Hepatocyte (in vitro differentiated cells): ENCODE measurements around the gene PKD1L1. TPM values are rescaled to one million over a fixed set of nuclear protein-coding genes. Genes with fewer than 3 reads are reported as not detected.
A peak's percentile ranks its signal among the peaks of the same experiment; 100 is the strongest.

ENCODE experiments used
- DNase-seq: peaks from one replicate; pipeline ENCODE4 v3.0.0-alpha.2; 2016; ENCODE audit warnings: low spot score
- H2AFZ ChIP-seq: fragments of 200-600 bp; sonication (generic); 2 replicates; pipeline ENCODE4 v1.6.0; 2016; ENCODE audit warnings: antibody characterized with exemption, mild to moderate bottlenecking
- H3K27ac ChIP-seq: fragments of 200-600 bp; sonication (generic); 2 replicates; pipeline ENCODE4 v1.5.1; 2016; ENCODE audit warnings: mild to moderate bottlenecking
- H3K27me3 ChIP-seq: fragments of 200-600 bp; sonication (generic); 2 replicates; pipeline ENCODE4 v1.6.1; 2016
- H3K36me3 ChIP-seq: fragments of 200-600 bp; sonication (generic); replicated peaks from 2 replicates; pipeline ENCODE4 v1.5.1; 2016; ENCODE audit warnings: low read depth; ENCODE audit not compliant: insufficient read depth
- H3K4me1 ChIP-seq: fragments of 200-600 bp; sonication (generic); 2 replicates; pipeline ENCODE4 v1.5.1; 2016; ENCODE audit warnings: mild to moderate bottlenecking, moderate library complexity; ENCODE audit not compliant: insufficient read depth
- H3K4me2 ChIP-seq: fragments of 200-600 bp; sonication (generic); 2 replicates; pipeline ENCODE4 v1.6.0; 2016
- H3K4me3 ChIP-seq: fragments of 200-600 bp; sonication (generic); 2 replicates; pipeline ENCODE4 v1.5.1; 2016; ENCODE audit warnings: mild to moderate bottlenecking
- H3K79me2 ChIP-seq: fragments of 200-600 bp; sonication (generic); 2 replicates; pipeline ENCODE4 v1.6.0; 2017; ENCODE audit warnings: mild to moderate bottlenecking
- H3K9me2 ChIP-seq: fragments of 200-600 bp; sonication (generic); replicated peaks from 2 replicates; pipeline ENCODE4 v1.6.0; 2017; ENCODE audit warnings: mild to moderate bottlenecking; ENCODE audit not compliant: insufficient read depth
- H3K9me3 ChIP-seq: fragments of 200-600 bp; sonication (generic); 2 replicates; pipeline ENCODE4 v1.5.1; 2016; ENCODE audit warnings: low read depth, mild to moderate bottlenecking
- H4K20me1 ChIP-seq: fragments of 200-600 bp; sonication (generic); 2 replicates; pipeline ENCODE4 v1.6.0; 2016; ENCODE audit warnings: mild to moderate bottlenecking; ENCODE audit not compliant: insufficient read depth, poor library complexity, severe bottlenecking
- EZH2 ChIP-seq: fragments of 200-600 bp; sonication (generic); IDR thresholded peaks from 2 replicates; pipeline ENCODE4 v1.6.1; 2016; ENCODE audit warnings: antibody characterized with exemption, mild to moderate bottlenecking, borderline replicate concordance
- EZH2phosphoT487 ChIP-seq: fragments of 200-600 bp; sonication (generic); IDR thresholded peaks from one replicate; pipeline ENCODE4 v1.6.1; 2018; ENCODE audit warnings: antibody characterized with exemption, mild to moderate bottlenecking, low read depth, moderate library complexity; ENCODE audit not compliant: unreplicated experiment, severe bottlenecking
- WGBS: methylation state at CpG from one replicate; pipeline ENCODE4 v1.1.6; 2016; ENCODE audit warnings: low lambda C conversion rate; ENCODE audit errors: missing lambda C conversion rate; 5-methylcytosine and 5-hydroxymethylcytosine counted together
- polyA plus RNA-seq: library from polyadenylated mRNA; unstranded; fragments of >200 nt; fragmentation: Nextera tagmentation; extraction: Ambion mirVana; gene quantifications from 2 replicates; pipeline ENCODE4 v1.2.1, GENCODE V29; 2016
- total RNA-seq: library from RNA; depleted of rRNA; stranded (reverse); fragments of >200 nt; gene quantifications from 2 replicates; pipeline ENCODE4 v1.2.3, GENCODE V29; 2014
- TF ChIP-seq, protein P1 (sequence below): fragments of 200-600 bp; sonication (generic); IDR thresholded peaks from 2 replicates; pipeline ENCODE4 v1.5.1; 2016; ENCODE audit warnings: antibody characterized with exemption, mild to moderate bottlenecking; ENCODE audit not compliant: poor library complexity

Gene PKD1L1
- total and polyA plus RNA-seq, 2 experiments from 2014 or later: 0.07 TPM

- TF ChIP-seq EZH2phosphoT487: no peak
- TF ChIP-seq EZH2: no peak
- TF ChIP-seq, protein P1, sequence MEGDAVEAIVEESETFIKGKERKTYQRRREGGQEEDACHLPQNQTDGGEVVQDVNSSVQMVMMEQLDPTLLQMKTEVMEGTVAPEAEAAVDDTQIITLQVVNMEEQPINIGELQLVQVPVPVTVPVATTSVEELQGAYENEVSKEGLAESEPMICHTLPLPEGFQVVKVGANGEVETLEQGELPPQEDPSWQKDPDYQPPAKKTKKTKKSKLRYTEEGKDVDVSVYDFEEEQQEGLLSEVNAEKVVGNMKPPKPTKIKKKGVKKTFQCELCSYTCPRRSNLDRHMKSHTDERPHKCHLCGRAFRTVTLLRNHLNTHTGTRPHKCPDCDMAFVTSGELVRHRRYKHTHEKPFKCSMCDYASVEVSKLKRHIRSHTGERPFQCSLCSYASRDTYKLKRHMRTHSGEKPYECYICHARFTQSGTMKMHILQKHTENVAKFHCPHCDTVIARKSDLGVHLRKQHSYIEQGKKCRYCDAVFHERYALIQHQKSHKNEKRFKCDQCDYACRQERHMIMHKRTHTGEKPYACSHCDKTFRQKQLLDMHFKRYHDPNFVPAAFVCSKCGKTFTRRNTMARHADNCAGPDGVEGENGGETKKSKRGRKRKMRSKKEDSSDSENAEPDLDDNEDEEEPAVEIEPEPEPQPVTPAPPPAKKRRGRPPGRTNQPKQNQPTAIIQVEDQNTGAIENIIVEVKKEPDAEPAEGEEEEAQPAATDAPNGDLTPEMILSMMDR: no peak
- Histone ChIP-seq H3K4me2 (peak overlapping the region; percentile 82), H3K9me3 (no peaks in the 10 kb centered on the region), H3K9me2 (no peaks in the 10 kb centered on the region), H4K20me1 (no peaks in the 10 kb centered on the region), H3K79me2 (peaks cover 14% of the 10 kb centered on the region), H3K36me3 (peaks cover 3% of the 10 kb centered on the region), H3K4me3 (peak overlapping the region; percentile 69), H3K27ac (peak overlapping the region; percentile 95), H3K4me1 (peaks cover 8% of the 10 kb centered on the region), H3K27me3 (no peaks in the 10 kb centered on the region), H2AFZ (peak overlapping the region; percentile 74)
- WGBS: 45% methylated on average over 7 of the region's 7 CpGs
- no peak for DNase-seq
These were observed 31.5 kb upstream of the PKD1L1 start for GRCh38 chr7:47979832-47980181.

DNA sequence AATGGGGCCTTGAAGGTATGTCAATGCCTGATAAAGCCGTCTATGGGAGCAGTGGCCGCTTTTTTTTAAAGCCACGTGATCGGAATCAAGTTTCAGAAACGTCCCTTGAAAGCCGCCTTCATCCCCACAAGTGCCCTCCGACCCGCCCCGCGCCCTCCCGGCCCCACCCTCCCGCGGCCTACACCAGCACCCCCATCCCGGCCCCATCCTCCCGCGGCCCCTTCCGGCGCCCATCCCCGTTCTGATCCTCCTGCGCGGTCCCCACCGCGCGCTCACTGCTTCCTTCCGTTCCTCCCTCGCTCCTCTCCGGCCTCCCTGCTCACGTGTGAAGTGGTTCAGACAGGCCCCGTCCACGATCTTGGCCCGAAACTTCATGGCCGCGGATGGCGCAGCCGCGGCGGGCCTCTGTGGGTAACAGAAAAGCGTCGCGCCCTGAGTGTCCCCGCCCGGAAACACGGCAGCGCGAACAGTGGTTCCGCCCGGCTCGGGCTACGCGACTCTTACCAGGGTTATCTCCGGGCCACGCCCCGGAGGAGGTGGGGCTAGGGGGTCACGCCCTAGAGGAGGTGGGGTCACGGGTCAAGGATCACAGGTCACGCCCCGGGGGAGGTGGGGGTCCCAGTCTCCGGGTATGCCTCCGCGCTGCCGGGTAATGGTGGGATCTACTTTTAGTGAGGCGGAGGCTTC is 31.0 kb upstream of the PKD1L1 start, which contains the start of gene HUS1:
Gene HUS1 (minus strand): TSS at position 471 of the 687 bp plus-strand sequence. CDS start 96 bp downstream, at position 375.
- Histone ChIP-seq H4K20me1 (no peaks in the 10 kb centered on the region), H3K27me3 (no peaks in the 10 kb centered on the region), H3K79me2 (peaks cover 14% of the 10 kb centered on the region), H3K4me2 (peak within 1 kb of the TSS; percentile 82), H3K4me3 (peak within 1 kb of the TSS; percentile 69), H3K36me3 (peaks cover 3% of the 10 kb centered on the region), H3K9me3 (no peaks in the 10 kb centered on the region), H3K9me2 (no peaks in the 10 kb centered on the region), H2AFZ (peak within 1 kb of the TSS; percentile 74), H3K4me1 (peaks cover 8% of the 10 kb centered on the region), H3K27ac (peak within 1 kb of the TSS; percentile 95)
- DNase-seq: peak; percentile 93
- no peak for TF ChIP-seq EZH2phosphoT487
- TF ChIP-seq EZH2: no peak
- WGBS: 3% methylated on average over 52 of the region's 62 CpGs

DNA sequence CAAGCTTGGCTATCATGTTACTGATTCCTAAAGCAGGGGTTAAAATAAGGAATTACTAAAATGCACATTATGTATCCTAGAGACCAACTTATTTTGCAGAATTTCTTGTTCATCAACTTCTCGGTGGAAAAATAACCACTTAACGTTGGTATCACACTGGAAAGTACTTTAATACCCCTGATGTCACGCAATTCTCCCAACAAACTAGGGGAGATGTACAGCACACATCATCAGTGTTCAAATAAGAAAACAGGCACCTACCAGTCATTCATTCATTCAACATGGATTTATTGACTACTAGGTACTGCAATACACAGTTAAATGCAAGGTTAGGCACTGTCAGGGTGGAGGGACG is 30.5 kb upstream of the PKD1L1 start:
- Histone ChIP-seq H3K79me2 (peaks cover 14% of the 10 kb centered on the region), H3K36me3 (peaks cover 3% of the 10 kb centered on the region), H3K9me3 (no peaks in the 10 kb centered on the region), H3K4me2 (peak overlapping the region; percentile 82), H3K27ac (peak overlapping the region; percentile 95), H2AFZ (peak overlapping the region; percentile 74), H3K9me2 (no peaks in the 10 kb centered on the region), H3K4me3 (peak overlapping the region; percentile 69), H3K4me1 (peaks cover 8% of the 10 kb centered on the region), H3K27me3 (no peaks in the 10 kb centered on the region), H4K20me1 (no peaks in the 10 kb centered on the region)
- no peak for DNase-seq
- TF ChIP-seq EZH2phosphoT487 (no peak), EZH2 (no peak)
- TF ChIP-seq, protein P1: no peak
- WGBS: 19% methylated on average over 4 of the region's 4 CpGs

DNA sequence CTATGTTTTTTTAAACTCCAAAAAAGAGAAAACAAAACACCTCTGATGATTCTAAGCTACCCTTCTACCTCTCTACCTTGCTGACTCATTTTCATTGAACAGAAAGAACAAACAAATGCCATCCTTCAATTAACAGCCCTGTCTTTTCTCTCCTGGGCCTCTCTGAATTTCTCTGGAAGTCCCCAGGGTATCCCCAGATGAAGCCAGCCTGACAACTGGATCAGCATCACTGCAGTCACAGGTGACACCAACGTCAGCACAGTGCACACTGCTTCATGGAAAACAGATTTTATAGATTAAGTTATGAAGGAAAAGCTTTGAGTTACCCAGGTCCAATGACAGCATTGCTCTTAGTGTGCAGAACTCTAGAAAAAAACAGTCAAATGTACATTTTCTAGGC is 25.5 kb upstream of the PKD1L1 start:
- H3K9me2 ChIP-seq: no peaks in the 10 kb centered on the region
- no peaks in the 10 kb centered on the region for H3K27me3 ChIP-seq
- 96% methylated on average over 1 of the region's 1 CpG for WGBS
- H2AFZ ChIP-seq: no peak overlapping the region
- DNase-seq: no peak
- TF ChIP-seq, protein P1: no peak
- no peak for TF ChIP-seq EZH2
- no peak for TF ChIP-seq EZH2phosphoT487
- H3K9me3 ChIP-seq: no peaks in the 10 kb centered on the region
- peaks cover 14% of the 10 kb centered on the region for H3K79me2 ChIP-seq
- H4K20me1 ChIP-seq: no peaks in the 10 kb centered on the region
- no peak overlapping the region for H3K4me3 ChIP-seq
- peaks cover 3% of the 10 kb centered on the region for H3K36me3 ChIP-seq
- H3K4me1 ChIP-seq: peaks cover 12% of the 10 kb centered on the region
- no peak overlapping the region for H3K4me2 ChIP-seq
- no peak overlapping the region for H3K27ac ChIP-seq
